SK-N-SH (cell line): ENCODE measurements around the gene ZC2HC1C.

ENCODE experiments used
- CTCF ChIP-seq: fragments of 200-600 bp; sonication (generic); IDR thresholded peaks from 2 replicates; pipeline ENCODE4 v1.6.1; 2017; ENCODE audit warnings: antibody characterized with exemption, mild to moderate bottlenecking, moderate library complexity
- JUND ChIP-seq: IDR thresholded peaks from 2 replicates; pipeline ENCODE4 v1.4.0; 2012
- MAX ChIP-seq: IDR thresholded peaks from 2 replicates; pipeline ENCODE4 v1.4.0; 2012; ENCODE audit warnings: low read depth
- SIN3A ChIP-seq: IDR thresholded peaks from 2 replicates; pipeline ENCODE4 v1.6.1; 2012; ENCODE audit warnings: low read depth, mild to moderate bottlenecking, low read length, moderate library complexity, borderline replicate concordance
- SMC3 ChIP-seq: IDR thresholded peaks from 2 replicates; pipeline ENCODE4 v1.6.1; 2012; ENCODE audit warnings: low read depth, low read length, improper control_type of control experiment
- TAF1 ChIP-seq: IDR thresholded peaks from 2 replicates; pipeline ENCODE4 v1.6.1; 2012; ENCODE audit warnings: low read depth, mild to moderate bottlenecking, low read length, moderate library complexity, borderline replicate concordance
- TCF12 ChIP-seq: IDR thresholded peaks from 2 replicates; pipeline ENCODE4 v1.4.0; 2012
- TEAD4 ChIP-seq: IDR thresholded peaks from 2 replicates; pipeline ENCODE4 v1.4.0; 2012; ENCODE audit warnings: mild to moderate bottlenecking, borderline replicate concordance; ENCODE audit not compliant: insufficient read depth
- USF2 ChIP-seq: fragments of 150-350 bp; IDR thresholded peaks from 2 replicates; pipeline ENCODE4 v1.6.1; 2017; ENCODE audit warnings: antibody characterized with exemption, low read length, low read depth, borderline replicate concordance
- YY1 ChIP-seq: IDR thresholded peaks from 2 replicates; pipeline ENCODE4 v1.4.0; 2012; ENCODE audit warnings: low read depth, mild to moderate bottlenecking

- TF ChIP-seq TAF1 (no peak), MAX (no peak), CTCF (no peak), YY1 (no peak), TCF12 (no peak; the same call in 1 of the 2 replicates), USF2 (no peak), TEAD4 (no peak), SMC3 (no peak), SIN3A (no peak), JUND (peak; percentile 38; the same call in 1 of the 2 replicates)
These were observed 56.2 kb downstream of the ZC2HC1C start for GRCh38 chr14:75125617-75126016.
